Activated CD8-positive, alpha-beta T cell treated with anti-CD3 and anti-CD28 coated beads, Interleukin-2, amount 10 ng/mL, durations not matched to agents 7 days and 5 days (primary cell): ENCODE results near the gene GRXCR1. TPM values are rescaled to one million over a fixed set of nuclear protein-coding genes. Genes with fewer than 3 reads are reported as not detected.

Experiments used
- ATAC-seq: fragments of 150-1000 bp; cut with Tn5 transposase; one replicate; pipeline ENCODE4 v1.10.0; 2021; ENCODE audit warnings: moderate library complexity
- CTCF ChIA-PET: fragments of 350-600 bp; sonication (Branson Sonifier 250); formaldehyde crosslinking; loops from one replicate; lab custom pipeline; 2021; ENCODE audit warnings: antibody characterized with exemption; lab: Charles Lee
- POLR2A ChIA-PET: fragments of 350-600 bp; sonication (Branson Sonifier 250); formaldehyde crosslinking; loops from one replicate; lab custom pipeline; 2021; ENCODE audit warnings: antibody characterized with exemption; lab: Charles Lee
- DNase-seq: peaks from one replicate; pipeline ENCODE4 v3.0.0-alpha.2; 2020
- H3K27ac Mint-ChIP-seq: one replicate; pipeline ENCODE4 v1.8.0; 2021; ENCODE audit warnings: mild to moderate bottlenecking, mixed read lengths
- H3K27me3 Mint-ChIP-seq: one replicate; pipeline ENCODE4 v1.8.0; 2021; ENCODE audit warnings: low read depth, mixed read lengths
- H3K36me3 Mint-ChIP-seq: one replicate; pipeline ENCODE4 v1.8.0; 2021; ENCODE audit warnings: low read depth, mixed read lengths
- H3K4me1 Mint-ChIP-seq: one replicate; pipeline ENCODE4 v1.8.0; 2021; ENCODE audit warnings: low read depth, mixed read lengths
- H3K4me3 Mint-ChIP-seq: one replicate; pipeline ENCODE4 v1.8.0; 2021; ENCODE audit warnings: mild to moderate bottlenecking, mixed read lengths
- H3K9me3 Mint-ChIP-seq: one replicate; pipeline ENCODE4 v1.8.0; 2022; ENCODE audit warnings: mixed read lengths; ENCODE audit not compliant: insufficient read depth
- total RNA-seq, 2 experiments: library from RNA; stranded (reverse); gene quantifications; one replicate each; pipeline ENCODE4 v1.2.3, GENCODE V29; 2021

Gene GRXCR1
- total RNA-seq, 2 experiments from 2014 or later = not detected

GRCh38 chr4:42904986-42905385 is 12.5 kb downstream of the GRXCR1 start:
- CTCF ChIA-PET = no interaction called here
- POLR2A ChIA-PET = no interaction called here
- no peaks in the 10 kb centered on the region for H3K27me3 Mint-ChIP-seq
- H3K36me3 Mint-ChIP-seq = no peaks in the 10 kb centered on the region
- no peak overlapping the region for H3K27ac Mint-ChIP-seq
- no peak overlapping the region for H3K4me3 Mint-ChIP-seq
- ATAC-seq (no peak), DNase-seq (no peak)
- no peaks in the 10 kb centered on the region for H3K4me1 Mint-ChIP-seq
- H3K9me3 Mint-ChIP-seq = no peaks in the 10 kb centered on the region

GRCh38 chr4:42905591-42905990 is 13.1 kb downstream of the GRXCR1 start:
- ChIA-PET CTCF (no interaction called here), POLR2A (no interaction called here)
- no peak for ATAC-seq
- Mint-ChIP-seq H3K9me3 (no peaks in the 10 kb centered on the region), H3K4me3 (no peak overlapping the region), H3K36me3 (no peaks in the 10 kb centered on the region), H3K27ac (no peak overlapping the region), H3K27me3 (no peaks in the 10 kb centered on the region), H3K4me1 (no peaks in the 10 kb centered on the region)
- DNase-seq = no peak

- DNase-seq (no peak), ATAC-seq (no peak)
- ChIA-PET POLR2A (no interaction called here), CTCF (no interaction called here)
- H3K4me1 Mint-ChIP-seq = no peaks in the 10 kb centered on the region
- no peaks in the 10 kb centered on the region for H3K9me3 Mint-ChIP-seq
- no peak overlapping the region for H3K27ac Mint-ChIP-seq
- H3K4me3 Mint-ChIP-seq = no peak overlapping the region
- no peaks in the 10 kb centered on the region for H3K36me3 Mint-ChIP-seq
- H3K27me3 Mint-ChIP-seq = no peaks in the 10 kb centered on the region
Observed at GRCh38 chr4:42906341-42906740, 13.8 kb downstream of the GRXCR1 start.

- no peak for DNase-seq
- Mint-ChIP-seq H3K4me1 (no peaks in the 10 kb centered on the region), H3K4me3 (no peak overlapping the region), H3K27ac (no peak overlapping the region), H3K36me3 (no peaks in the 10 kb centered on the region), H3K9me3 (no peaks in the 10 kb centered on the region), H3K27me3 (no peaks in the 10 kb centered on the region)
- ChIA-PET POLR2A (no interaction called here), CTCF (no interaction called here)
- no peak for ATAC-seq
Observed at GRCh38 chr4:42906891-42907759, 14.6 kb downstream of the GRXCR1 start.

GRCh38 chr4:42910459-42910858 is 17.9 kb downstream of the GRXCR1 start:
- Mint-ChIP-seq H3K36me3 (no peaks in the 10 kb centered on the region), H3K4me1 (no peaks in the 10 kb centered on the region), H3K27ac (no peak overlapping the region), H3K9me3 (no peaks in the 10 kb centered on the region), H3K4me3 (no peak overlapping the region), H3K27me3 (no peaks in the 10 kb centered on the region)
- no peak for ATAC-seq
- ChIA-PET CTCF (no interaction called here), POLR2A (no interaction called here)
- DNase-seq = no peak

GRCh38 chr4:42914937-42915336 is 22.4 kb downstream of the GRXCR1 start:
- ChIA-PET POLR2A (no interaction called here), CTCF (no interaction called here)
- Mint-ChIP-seq H3K27me3 (no peaks in the 10 kb centered on the region), H3K4me1 (no peaks in the 10 kb centered on the region), H3K36me3 (no peaks in the 10 kb centered on the region), H3K4me3 (no peak overlapping the region), H3K27ac (no peak overlapping the region), H3K9me3 (no peaks in the 10 kb centered on the region)
- ATAC-seq = no peak
- no peak for DNase-seq

- ChIA-PET POLR2A (no interaction called here), CTCF (no interaction called here)
- no peak for ATAC-seq
- Mint-ChIP-seq H3K27me3 (no peaks in the 10 kb centered on the region), H3K9me3 (no peaks in the 10 kb centered on the region), H3K4me3 (no peak overlapping the region), H3K27ac (no peak overlapping the region), H3K4me1 (no peaks in the 10 kb centered on the region), H3K36me3 (no peaks in the 10 kb centered on the region)
- no peak for DNase-seq
Observed at GRCh38 chr4:42915484-42915883, 23.0 kb downstream of the GRXCR1 start.

- Mint-ChIP-seq H3K4me1 (no peaks in the 10 kb centered on the region), H3K27ac (no peak overlapping the region), H3K36me3 (no peaks in the 10 kb centered on the region), H3K9me3 (no peaks in the 10 kb centered on the region), H3K4me3 (no peak overlapping the region), H3K27me3 (no peaks in the 10 kb centered on the region)
- POLR2A ChIA-PET = no interaction called here
- CTCF ChIA-PET = no interaction called here
- DNase-seq = no peak
- ATAC-seq = no peak
Observed at GRCh38 chr4:42917296-42917695, 24.8 kb downstream of the GRXCR1 start.

GRCh38 chr4:42923431-42923830 is 30.9 kb downstream of the GRXCR1 start:
- H3K4me3 Mint-ChIP-seq = no peak overlapping the region
- H3K27ac Mint-ChIP-seq = no peak overlapping the region
- POLR2A ChIA-PET = no interaction called here
- DNase-seq = no peak
- no peaks in the 10 kb centered on the region for H3K36me3 Mint-ChIP-seq
- CTCF ChIA-PET = no interaction called here
- H3K9me3 Mint-ChIP-seq = no peaks in the 10 kb centered on the region
- peaks cover 2% of the 10 kb centered on the region for H3K27me3 Mint-ChIP-seq
- no peak for ATAC-seq
- H3K4me1 Mint-ChIP-seq = no peaks in the 10 kb centered on the region

- ATAC-seq = no peak
- Mint-ChIP-seq H3K9me3 (no peaks in the 10 kb centered on the region), H3K27me3 (peaks cover 2% of the 10 kb centered on the region), H3K4me3 (no peak overlapping the region), H3K4me1 (no peaks in the 10 kb centered on the region), H3K36me3 (no peaks in the 10 kb centered on the region), H3K27ac (no peak overlapping the region)
- no peak for DNase-seq
- POLR2A ChIA-PET = no interaction called here
- CTCF ChIA-PET = no interaction called here
Observed at GRCh38 chr4:42925921-42926320, 33.4 kb downstream of the GRXCR1 start.

GRCh38 chr4:42927946-42928345 is 35.4 kb downstream of the GRXCR1 start:
- Mint-ChIP-seq H3K4me3 (no peak overlapping the region), H3K36me3 (no peaks in the 10 kb centered on the region), H3K27me3 (peaks cover 2% of the 10 kb centered on the region), H3K27ac (no peak overlapping the region), H3K4me1 (no peaks in the 10 kb centered on the region), H3K9me3 (no peaks in the 10 kb centered on the region)
- POLR2A ChIA-PET = no interaction called here
- ATAC-seq (no peak), DNase-seq (no peak)
- CTCF ChIA-PET = interaction anchor here (0.7 kb wide), 1 partner anchor 189 kb away, joined by 3 read pairs; no protein-coding TSS in a partner anchor

- H3K9me3 Mint-ChIP-seq = no peaks in the 10 kb centered on the region
- peaks cover 2% of the 10 kb centered on the region for H3K27me3 Mint-ChIP-seq
- no peak overlapping the region for H3K4me3 Mint-ChIP-seq
- H3K36me3 Mint-ChIP-seq = no peaks in the 10 kb centered on the region
- H3K4me1 Mint-ChIP-seq = no peaks in the 10 kb centered on the region
- POLR2A ChIA-PET = no interaction called here
- H3K27ac Mint-ChIP-seq = no peak overlapping the region
- no peak for DNase-seq
- CTCF ChIA-PET = no interaction called here
- ATAC-seq = no peak
Observed at GRCh38 chr4:42928582-42928981, 36.1 kb downstream of the GRXCR1 start.

GRCh38 chr4:42942216-42942615 is 49.7 kb downstream of the GRXCR1 start:
- Mint-ChIP-seq H3K27ac (no peak overlapping the region), H3K27me3 (no peaks in the 10 kb centered on the region), H3K4me3 (no peak overlapping the region), H3K4me1 (no peaks in the 10 kb centered on the region), H3K9me3 (no peaks in the 10 kb centered on the region), H3K36me3 (no peaks in the 10 kb centered on the region)
- POLR2A ChIA-PET = no interaction called here
- no peak for ATAC-seq
- CTCF ChIA-PET = no interaction called here
- DNase-seq = no peak
